NCI-H2107 treated with DMSO at 0.1 percent for 48 hours (cell line): ENCODE measurements around the gene MSANTD1.
A peak's percentile ranks its signal among the peaks of the same experiment; 100 is the strongest.

ENCODE experiments used
- DNase-seq: peaks from one replicate; lab custom pipeline; 2025; ENCODE audit not compliant: unreplicated experiment; lab: John Stamatoyannopoulos, UW

Gene MSANTD1

GRCh38 chr4:3246458-3247398 lies 2.2 kb upstream of the MSANTD1 start:
- DNase-seq: no peak

DNA sequence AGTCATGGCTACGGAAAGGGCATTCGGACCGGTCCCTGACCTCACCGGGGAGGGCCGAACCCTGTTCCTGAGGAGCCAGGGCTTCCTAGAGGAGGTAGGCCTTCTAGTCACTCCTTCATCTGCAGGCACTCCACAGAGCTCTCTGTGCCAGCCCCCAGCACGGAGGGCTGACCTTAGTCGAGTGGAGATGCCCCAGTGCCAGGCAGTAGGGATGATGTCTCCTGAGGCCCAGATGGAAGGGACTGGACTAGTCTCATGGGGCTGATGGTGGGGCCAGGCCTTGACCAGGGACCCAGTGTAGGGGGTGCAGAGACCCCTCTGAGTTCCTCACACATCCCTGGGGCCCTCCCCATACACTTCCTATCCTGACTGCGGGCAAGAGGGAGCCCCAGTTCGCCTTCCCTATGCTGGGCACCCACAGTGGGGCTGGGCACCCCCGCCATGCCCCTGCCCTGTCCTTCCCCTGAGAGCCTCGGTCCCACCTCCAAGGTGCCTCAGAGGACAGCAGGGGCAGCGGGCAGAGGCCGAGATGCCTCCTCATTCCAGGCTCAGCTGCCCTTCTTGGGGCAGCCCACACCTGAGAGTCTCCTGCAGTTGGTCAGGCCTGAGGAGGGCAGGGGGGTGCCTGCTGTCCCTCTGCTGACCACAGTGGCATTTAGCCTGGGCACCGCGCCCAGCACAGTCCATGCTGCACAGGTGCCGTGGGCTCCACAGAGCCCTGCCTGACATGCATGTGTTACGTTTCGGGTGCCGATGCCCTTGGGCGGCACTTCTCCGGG lies 1.4 kb upstream of the MSANTD1 start:
- no peak for DNase-seq

GRCh38 chr4:3248178-3248480 lies 830 bp upstream of the MSANTD1 start:
- DNase-seq: no peak

DNA sequence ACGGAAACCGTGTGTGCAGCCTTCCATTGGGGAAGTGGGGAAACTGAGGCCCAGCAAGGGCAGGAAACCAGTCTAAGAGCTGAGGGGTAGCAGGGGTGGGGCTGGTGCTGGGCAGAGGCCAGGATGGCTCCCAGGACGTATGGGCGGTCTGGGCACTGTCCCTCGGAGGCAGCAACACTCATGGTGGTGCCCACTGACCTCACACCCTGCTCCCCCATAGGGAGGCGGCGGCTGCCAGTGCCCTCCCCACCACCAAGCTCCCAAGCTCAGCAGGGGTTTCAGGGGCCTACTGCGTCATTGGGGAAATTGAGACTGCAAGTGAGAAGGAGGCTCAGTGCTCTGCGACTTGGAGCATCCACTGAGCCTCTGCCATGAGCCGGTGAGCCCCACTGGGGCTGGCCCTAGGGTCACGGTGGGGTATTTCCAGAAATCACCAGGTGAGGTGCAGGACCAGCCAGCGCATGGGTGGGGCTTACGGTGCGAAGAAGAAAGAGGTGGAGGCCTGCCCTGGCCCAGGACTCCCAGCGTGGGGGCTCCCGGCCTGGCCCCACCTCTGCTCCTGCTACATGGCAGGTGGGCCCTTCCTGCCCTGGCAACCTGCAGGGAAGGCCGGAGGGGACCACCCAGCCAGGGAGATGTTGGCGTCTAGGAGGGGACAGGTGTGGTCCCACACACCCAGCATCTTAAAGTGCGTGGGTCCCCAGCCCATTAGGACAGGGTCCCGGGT lies 915 bp downstream of the MSANTD1 start:
- DNase-seq: no peak

- DNase-seq: peak; percentile 11
Observed at GRCh38 chr4:3250438-3250955, 1.5 kb downstream of the MSANTD1 start.

DNA sequence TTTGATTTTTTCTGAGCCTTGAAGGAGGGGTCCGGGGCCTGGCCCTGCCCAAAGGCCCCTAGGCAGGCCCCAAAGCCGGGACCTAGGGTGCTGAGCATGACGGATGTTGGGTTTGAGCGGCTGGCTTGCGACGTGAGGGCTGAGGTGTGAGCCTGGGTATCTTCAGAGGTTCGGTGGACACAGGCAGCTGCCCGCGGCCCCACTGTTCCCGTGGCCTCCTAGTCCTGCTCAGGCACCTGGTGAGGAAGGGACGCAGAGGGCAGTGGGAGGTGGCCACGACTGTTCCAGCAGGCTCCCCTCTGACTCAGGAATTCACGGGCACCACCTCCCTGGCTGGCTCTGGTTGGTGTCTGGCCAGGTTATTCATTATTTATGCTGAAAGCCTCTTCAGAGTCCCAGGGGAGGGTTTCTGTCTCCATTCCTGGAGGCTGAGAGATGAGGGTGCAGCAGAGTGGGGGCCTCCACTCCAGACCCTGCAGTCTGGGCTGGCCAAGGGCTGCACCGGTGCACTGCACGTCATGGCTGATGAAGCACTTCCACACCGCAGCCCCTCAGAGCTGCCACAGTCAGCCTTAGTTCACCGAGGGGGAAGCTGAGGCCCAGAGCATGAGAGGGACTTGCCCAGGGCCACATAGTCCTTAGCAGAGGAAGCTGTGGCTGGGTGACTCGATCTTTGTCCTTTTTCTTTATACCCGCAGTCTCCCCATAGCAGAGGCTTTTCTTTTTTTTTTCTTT lies 2.2 kb downstream of the MSANTD1 start:
- peak; percentile 27 for DNase-seq

DNA sequence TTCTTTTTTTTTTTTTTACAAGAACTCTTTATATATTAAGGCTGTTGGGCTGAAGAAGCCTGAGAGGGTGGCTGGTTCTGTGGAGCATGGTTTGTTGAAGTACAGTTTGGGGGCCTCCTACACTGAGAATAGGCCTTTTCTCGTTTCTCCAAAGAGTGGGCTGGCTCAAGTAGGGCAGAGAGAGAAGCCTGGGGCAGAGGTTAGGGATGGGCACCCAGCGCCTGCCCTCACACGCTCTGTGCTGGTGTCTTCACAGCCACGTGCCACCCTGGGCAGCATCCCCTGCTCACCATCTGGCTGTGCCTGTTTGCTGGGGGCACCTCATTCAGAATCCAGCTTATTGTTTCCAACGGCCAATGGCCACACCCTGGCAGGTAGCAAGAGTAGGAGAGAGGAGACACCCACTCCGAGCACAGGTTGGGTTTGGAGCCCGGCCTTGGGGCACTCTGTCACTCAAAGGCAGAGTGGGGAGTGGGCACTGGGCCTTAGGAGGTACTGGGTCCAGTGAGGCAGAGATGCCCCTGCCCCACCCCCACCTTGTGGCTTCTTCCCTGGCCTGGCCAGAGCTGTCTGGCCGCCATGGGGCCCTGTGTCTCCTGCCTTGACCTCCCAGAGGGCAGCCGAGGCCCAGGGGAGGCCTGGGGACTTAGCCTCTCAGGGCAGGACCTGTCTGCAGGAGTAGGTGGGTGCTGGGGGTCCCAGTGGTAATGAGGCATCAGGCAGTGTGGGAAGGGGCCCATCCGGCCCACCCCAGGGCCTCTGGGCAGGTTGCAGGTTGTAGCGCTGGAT lies 2.9 kb downstream of the MSANTD1 start:
- no peak for DNase-seq

DNA sequence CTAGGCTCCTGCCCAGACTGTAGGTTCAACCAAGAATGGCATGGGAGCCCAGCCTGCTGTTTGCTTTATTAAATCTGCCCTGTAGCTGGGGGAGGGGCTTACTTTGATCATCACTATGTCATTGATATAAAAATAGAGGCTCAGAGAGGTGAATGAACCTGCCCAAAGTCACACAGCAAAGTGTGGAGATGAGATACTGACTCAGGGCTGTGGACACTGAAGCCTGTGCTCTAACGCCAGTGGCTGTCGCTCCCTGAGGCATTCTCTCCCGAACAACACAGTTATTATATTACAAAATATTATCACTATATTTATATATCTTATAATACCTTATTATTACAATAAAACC lies 3.5 kb downstream of the MSANTD1 start:
- DNase-seq: no peak

- DNase-seq: no peak
Observed at GRCh38 chr4:3252831-3253641, 4.1 kb downstream of the MSANTD1 start.

- DNase-seq: no peak
Observed at GRCh38 chr4:3253808-3254207, 4.8 kb downstream of the MSANTD1 start.

GRCh38 chr4:3254302-3255131 lies 5.6 kb downstream of the MSANTD1 start:
- no peak for DNase-seq

GRCh38 chr4:3255611-3256186 lies 6.7 kb downstream of the MSANTD1 start:
- DNase-seq: no peak

GRCh38 chr4:3256230-3257102 lies 7.5 kb downstream of the MSANTD1 start:
- DNase-seq: no peak

- DNase-seq: peak; percentile 60
Observed at GRCh38 chr4:3257103-3257555, 8.2 kb downstream of the MSANTD1 start.

- DNase-seq: peak; percentile 30
Observed at GRCh38 chr4:3257556-3258482, 8.9 kb downstream of the MSANTD1 start.
